HUES6 (cell line): ENCODE measurements around the gene CTNNAL1.
"Not testable (repeated sequence)": the region's sequence is repeated elsewhere in the genome, so short reads cannot be mapped to it uniquely, and the experiment has no call there.

ENCODE experiments used
- H3K27ac ChIP-seq: 2 replicates; pipeline ENCODE4 v1.7.0; 2013; ENCODE audit warnings: low read depth, mild to moderate bottlenecking, low read length, inconsistent platforms
- H3K27me3 ChIP-seq: 2 replicates; pipeline ENCODE4 v1.6.1; 2013; ENCODE audit warnings: low read length; ENCODE audit not compliant: control insufficient read depth, insufficient read depth
- H3K36me3 ChIP-seq: 2 replicates; pipeline ENCODE4 v1.6.1; 2013; ENCODE audit warnings: low read length; ENCODE audit not compliant: control insufficient read depth, insufficient read depth
- H3K4me1 ChIP-seq: 2 replicates; pipeline ENCODE4 v1.6.1; 2013; ENCODE audit warnings: low read length; ENCODE audit not compliant: control insufficient read depth, insufficient read depth
- H3K4me3 ChIP-seq: 2 replicates; pipeline ENCODE4 v1.5.1; 2013; ENCODE audit warnings: low read depth, low read length
- H3K9ac ChIP-seq: one replicate; pipeline ENCODE4 v1.6.1; 2013; ENCODE audit warnings: mild to moderate bottlenecking, low read length
- H3K9me3 ChIP-seq: 2 replicates; pipeline ENCODE4 v1.6.1; 2013; ENCODE audit warnings: low read depth, low read length; ENCODE audit not compliant: control insufficient read depth, insufficient read depth

Gene CTNNAL1

GRCh38 chr9:108905494-108905893, 107.8 kb downstream of the CTNNAL1 start:
- Histone ChIP-seq H3K4me3 (no peak overlapping the region), H3K9ac (no peak overlapping the region), H3K27me3 (no peaks in the 10 kb centered on the region), H3K9me3 (no peaks in the 10 kb centered on the region), H3K27ac (no peak overlapping the region), H3K36me3 (peaks cover 96% of the 10 kb centered on the region), H3K4me1 (no peaks in the 10 kb centered on the region)

GRCh38 chr9:108904161-108904560, 109.1 kb downstream of the CTNNAL1 start:
- H3K9ac ChIP-seq = no peak overlapping the region
- peaks cover 96% of the 10 kb centered on the region for H3K36me3 ChIP-seq
- H3K4me1 ChIP-seq = no peaks in the 10 kb centered on the region
- H3K9me3 ChIP-seq = no peaks in the 10 kb centered on the region
- no peak overlapping the region for H3K27ac ChIP-seq
- no peak overlapping the region for H3K4me3 ChIP-seq
- H3K27me3 ChIP-seq = no peaks in the 10 kb centered on the region

GRCh38 chr9:108903420-108904103, 109.7 kb downstream of the CTNNAL1 start:
- Histone ChIP-seq H3K27ac (no peak overlapping the region), H3K9ac (no peak overlapping the region), H3K27me3 (no peaks in the 10 kb centered on the region), H3K4me3 (no peak overlapping the region), H3K4me1 (no peaks in the 10 kb centered on the region), H3K36me3 (peaks cover 96% of the 10 kb centered on the region), H3K9me3 (no peaks in the 10 kb centered on the region)

- H3K4me1 ChIP-seq = no peaks in the 10 kb centered on the region
- H3K4me3 ChIP-seq = no peak overlapping the region
- H3K9ac ChIP-seq = no peak overlapping the region
- H3K27me3 ChIP-seq = no peaks in the 10 kb centered on the region
- H3K9me3 ChIP-seq = no peaks in the 10 kb centered on the region
- H3K27ac ChIP-seq = no peak overlapping the region
- H3K36me3 ChIP-seq = peaks cover 96% of the 10 kb centered on the region
Observed at GRCh38 chr9:108900176-108900575, 113.1 kb downstream of the CTNNAL1 start.

GRCh38 chr9:108899023-108899695, 114.1 kb downstream of the CTNNAL1 start:
- peaks cover 97% of the 10 kb centered on the region for H3K36me3 ChIP-seq
- H3K27me3 ChIP-seq, H3K27ac ChIP-seq, H3K9me3 ChIP-seq, H3K9ac ChIP-seq, H3K4me3 ChIP-seq, H3K4me1 ChIP-seq: not testable (repeated sequence)

GRCh38 chr9:108897324-108898096, 115.8 kb downstream of the CTNNAL1 start:
- Histone ChIP-seq H3K9ac (no peak overlapping the region), H3K27me3 (no peaks in the 10 kb centered on the region), H3K36me3 (peaks cover 97% of the 10 kb centered on the region), H3K27ac (no peak overlapping the region), H3K4me1 (no peaks in the 10 kb centered on the region), H3K4me3 (no peak overlapping the region), H3K9me3 (no peaks in the 10 kb centered on the region)

- Histone ChIP-seq H3K27ac (no peak overlapping the region), H3K4me3 (no peak overlapping the region), H3K9ac (no peak overlapping the region), H3K4me1 (no peaks in the 10 kb centered on the region), H3K9me3 (no peaks in the 10 kb centered on the region), H3K36me3 (peaks cover 90% of the 10 kb centered on the region), H3K27me3 (no peaks in the 10 kb centered on the region)
Observed at GRCh38 chr9:108894225-108894997, 118.9 kb downstream of the CTNNAL1 start.
